Esophagus squamous epithelium (tissue), 4 donors: Measurements from ENCODE around the gene ITGA5.

ENCODE experiments used
- CTCF ChIP-seq, 6 experiments: fragments of 450-650 bp in 4 of 6; fragments of 200-600 bp in 2 of 6; sonication (generic) in 2 of 6; IDR thresholded peaks; one replicate each; pipeline ENCODE4 v1.5.1; 2016 to 2019; ENCODE audit warnings: antibody characterized with exemption in 6 of 6, mild to moderate bottlenecking in 4 of 6, moderate library complexity in 4 of 6
- POLR2A ChIP-seq, 4 donors: fragments of 450-650 bp; IDR thresholded peaks; one replicate each; pipeline ENCODE4 v1.6.1; 2017; ENCODE audit warnings: antibody characterized with exemption in 4 of 4, mild to moderate bottlenecking in 4 of 4, moderate library complexity in 3 of 4

- TF ChIP-seq CTCF (IDR thresholded peaks at IDR 0.05) (no peak), POLR2A (IDR thresholded peaks at IDR 0.05) (no peak)
Measured at GRCh38 chr12:54363618-54364017, 55.4 kb downstream of the ITGA5 start.
